GM18507 (cell line): Measurements from ENCODE around the gene TSPAN13.

Experiments
- DNase-seq: peaks from one replicate; pipeline ENCODE4 v3.0.0; 2011; ENCODE audit warnings: low read depth; ENCODE audit not compliant: insufficient read length; ENCODE audit errors: extremely low spot score
- FAIRE-seq: peaks from 2 replicates; lab custom pipeline; 2011; peaks lifted over from hg19 to GRCh38; lab: Jason Lieb, UNC

The TSPAN13 gene

GRCh38 chr7:16753102-16753931 is at the start of gene TSPAN13:
Gene TSPAN13 (plus strand): TSS chr7:16753755. CDS start chr7:16753968, 213 bp downstream.
- DNase-seq (no peak), FAIRE-seq (no peak)

- FAIRE-seq: no peak
- DNase-seq: no peak
Observed at GRCh38 chr7:16708511-16708910, 45.0 kb upstream of the TSPAN13 start.

GRCh38 chr7:16708980-16709379 is 44.6 kb upstream of the TSPAN13 start:
- FAIRE-seq (no peak), DNase-seq (no peak)

GRCh38 chr7:16710651-16711050 is 42.9 kb upstream of the TSPAN13 start:
- no peak for FAIRE-seq
- no peak for DNase-seq

GRCh38 chr7:16711730-16712129 is 41.8 kb upstream of the TSPAN13 start:
- DNase-seq (no peak), FAIRE-seq (no peak)

GRCh38 chr7:16712916-16713315 is 40.6 kb upstream of the TSPAN13 start:
- no peak for FAIRE-seq
- DNase-seq: no peak

DNA sequence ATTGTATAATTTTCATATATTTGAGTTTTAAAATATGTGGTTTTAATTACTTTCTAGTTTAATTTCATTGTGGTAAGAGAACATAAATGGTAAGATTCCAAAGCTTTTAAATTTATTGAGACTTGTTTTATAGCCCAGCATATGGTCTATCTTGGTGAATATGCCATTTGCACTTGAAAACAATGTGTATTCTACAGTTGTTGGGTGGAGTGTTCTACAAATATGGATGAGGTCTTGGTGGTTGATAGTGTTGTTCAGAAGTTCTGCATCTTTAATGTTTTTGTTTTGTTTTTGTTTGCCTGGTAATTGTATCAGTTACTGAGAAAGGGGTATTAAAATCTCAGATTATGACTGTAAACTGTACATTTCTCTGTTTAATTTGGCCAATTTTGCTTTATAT is 37.6 kb upstream of the TSPAN13 start:
- no peak for FAIRE-seq
- DNase-seq: no peak

- no peak for DNase-seq
- FAIRE-seq: no peak
Observed at GRCh38 chr7:16718111-16718656, 35.4 kb upstream of the TSPAN13 start.

DNA sequence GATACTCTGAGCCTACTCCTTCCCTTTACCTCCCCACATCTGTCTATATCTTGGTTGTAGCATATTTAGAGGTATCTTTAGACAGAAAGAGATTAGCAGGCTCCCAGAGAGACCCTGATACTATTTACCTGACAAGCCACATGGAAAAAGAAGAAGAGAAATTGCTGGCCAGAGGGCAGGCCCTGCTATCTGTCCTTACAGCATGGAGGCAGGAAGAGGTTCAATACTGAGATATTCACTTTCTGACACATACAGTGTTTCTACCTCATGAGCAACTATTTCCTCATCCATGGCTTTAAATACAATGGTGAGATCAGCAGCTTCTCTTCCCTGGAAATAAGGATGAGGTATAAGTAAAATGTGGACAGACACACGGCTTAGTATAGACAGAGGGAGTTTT is 33.9 kb upstream of the TSPAN13 start:
- DNase-seq (no peak), FAIRE-seq (no peak)

GRCh38 chr7:16721541-16721940 is 32.0 kb upstream of the TSPAN13 start:
- FAIRE-seq (no peak), DNase-seq (no peak)

GRCh38 chr7:16724344-16724743 is 29.2 kb upstream of the TSPAN13 start:
- FAIRE-seq (no peak), DNase-seq (no peak)

DNA sequence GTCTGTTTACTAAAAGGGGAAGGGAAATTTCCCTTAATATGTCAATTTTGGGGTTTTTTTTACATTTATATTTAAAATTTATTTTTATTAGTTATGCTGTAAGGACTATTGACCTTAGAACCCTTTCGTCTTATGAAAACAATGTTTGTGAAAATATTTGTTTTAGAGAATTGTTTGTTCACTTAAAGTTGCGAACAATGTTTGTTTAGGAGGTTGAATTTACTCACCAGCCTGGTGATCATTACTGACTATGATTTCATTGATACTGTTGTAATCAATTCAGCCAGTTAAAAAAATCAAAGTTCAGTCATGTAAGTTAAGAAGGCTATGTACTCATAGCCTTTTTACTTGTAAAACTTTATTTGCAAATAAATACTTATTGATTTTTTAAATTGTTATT is 27.4 kb upstream of the TSPAN13 start:
- DNase-seq (no peak), FAIRE-seq (no peak)

DNA sequence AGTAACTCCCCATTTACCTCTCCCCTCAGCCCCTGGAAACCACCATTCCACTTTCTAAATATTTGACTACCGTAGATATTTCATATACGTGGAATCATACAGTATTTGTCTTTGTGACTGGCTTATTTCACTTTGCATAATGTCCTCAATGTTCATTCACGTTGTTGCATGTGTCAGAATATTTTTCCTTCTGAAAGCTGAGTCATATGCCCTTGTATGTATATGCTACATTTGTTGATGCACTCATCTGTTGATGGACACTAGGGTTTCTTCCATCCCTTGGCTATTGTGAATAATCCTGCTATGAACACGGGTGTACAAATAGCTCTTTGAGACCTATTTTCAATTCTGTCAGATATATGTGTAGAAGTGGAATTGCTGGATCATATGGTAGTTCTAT is 25.8 kb upstream of the TSPAN13 start:
- no peak for DNase-seq
- FAIRE-seq: no peak

GRCh38 chr7:16728811-16729210 is 24.7 kb upstream of the TSPAN13 start:
- DNase-seq: no peak
- no peak for FAIRE-seq

DNA sequence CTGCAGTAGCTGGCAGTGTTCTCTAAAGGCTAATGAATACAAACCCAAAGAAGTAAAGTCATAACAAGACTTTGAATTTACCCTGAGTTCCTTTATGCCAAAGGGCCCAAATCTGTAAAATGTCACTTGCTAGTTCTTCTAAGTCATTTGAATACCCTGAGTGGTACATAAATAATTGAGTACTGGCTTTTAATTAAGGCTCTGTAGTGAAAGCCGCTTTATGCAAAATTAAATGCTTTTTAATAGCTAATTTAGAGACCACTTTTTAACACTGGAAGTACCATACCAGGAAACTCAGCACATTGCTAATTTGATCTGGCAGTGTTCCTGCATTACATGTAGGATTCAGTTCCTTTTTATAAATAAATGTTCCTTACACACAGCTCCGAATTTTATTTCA is 24.0 kb upstream of the TSPAN13 start:
- FAIRE-seq (no peak), DNase-seq (no peak)

- no peak for FAIRE-seq
- no peak for DNase-seq
Observed at GRCh38 chr7:16730937-16731336, 22.6 kb upstream of the TSPAN13 start.

DNA sequence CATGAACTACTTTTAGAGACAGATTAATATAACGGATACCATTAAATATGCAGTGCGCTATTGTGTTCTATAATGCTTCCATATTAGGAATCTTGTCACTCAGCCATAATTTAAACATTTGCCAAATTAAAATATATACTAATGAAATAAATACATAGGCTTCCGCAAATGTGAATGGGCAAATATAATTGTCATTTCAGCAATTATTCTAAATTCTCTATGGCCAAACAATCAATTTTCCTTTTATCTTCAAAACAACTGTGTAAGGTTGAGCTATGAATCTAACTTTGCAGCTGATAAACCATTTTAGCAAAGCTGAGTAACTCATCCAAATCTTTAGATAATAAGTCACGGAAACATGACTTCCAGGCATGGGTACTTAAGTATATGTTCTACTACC is 20.7 kb upstream of the TSPAN13 start:
- DNase-seq (no peak), FAIRE-seq (no peak)

GRCh38 chr7:16734148-16734726 is 19.3 kb upstream of the TSPAN13 start:
- FAIRE-seq: no peak
- DNase-seq: no peak

DNA sequence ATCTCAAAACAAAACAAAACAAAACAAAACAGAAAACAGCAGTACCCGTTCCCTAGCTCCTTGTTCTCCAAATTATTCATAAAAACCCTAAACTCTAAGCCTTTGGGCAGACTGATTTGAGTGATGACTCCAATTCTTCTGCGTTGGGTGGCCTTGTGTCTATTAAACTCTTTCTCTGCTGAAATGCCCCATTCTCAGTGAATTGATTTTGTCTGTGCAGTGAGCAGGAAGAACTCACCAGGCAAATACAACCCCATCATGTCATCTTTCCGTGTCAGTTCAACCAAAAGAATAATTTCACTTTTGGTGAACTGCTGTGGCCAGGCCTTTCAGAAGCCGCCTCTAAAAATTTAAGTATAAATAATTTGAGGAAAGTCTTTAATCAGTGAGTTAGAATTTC is 18.5 kb upstream of the TSPAN13 start:
- FAIRE-seq: no peak
- no peak for DNase-seq

GRCh38 chr7:16738011-16738688 is 15.4 kb upstream of the TSPAN13 start:
- FAIRE-seq (no peak), DNase-seq (no peak)
